KBM-7 (cell line): ENCODE data around the gene TPBG.
A peak's percentile ranks its signal among the peaks of the same experiment; 100 is the strongest.

ENCODE experiments used
- DNase-seq: peaks from one replicate; pipeline ENCODE4 v3.0.0-alpha.2; 2015
- in situ Hi-C: fragments of 300-500 bp; cut with MboI; formaldehyde crosslinking; loops from 2 replicates; pipeline ENCODE4 v1.14.3; 2020; ENCODE audit warnings: low sequenced_read_pairs, low pct_unique_long_range_greater_than_20kb, mixed read lengths

TPBG gene

DNA sequence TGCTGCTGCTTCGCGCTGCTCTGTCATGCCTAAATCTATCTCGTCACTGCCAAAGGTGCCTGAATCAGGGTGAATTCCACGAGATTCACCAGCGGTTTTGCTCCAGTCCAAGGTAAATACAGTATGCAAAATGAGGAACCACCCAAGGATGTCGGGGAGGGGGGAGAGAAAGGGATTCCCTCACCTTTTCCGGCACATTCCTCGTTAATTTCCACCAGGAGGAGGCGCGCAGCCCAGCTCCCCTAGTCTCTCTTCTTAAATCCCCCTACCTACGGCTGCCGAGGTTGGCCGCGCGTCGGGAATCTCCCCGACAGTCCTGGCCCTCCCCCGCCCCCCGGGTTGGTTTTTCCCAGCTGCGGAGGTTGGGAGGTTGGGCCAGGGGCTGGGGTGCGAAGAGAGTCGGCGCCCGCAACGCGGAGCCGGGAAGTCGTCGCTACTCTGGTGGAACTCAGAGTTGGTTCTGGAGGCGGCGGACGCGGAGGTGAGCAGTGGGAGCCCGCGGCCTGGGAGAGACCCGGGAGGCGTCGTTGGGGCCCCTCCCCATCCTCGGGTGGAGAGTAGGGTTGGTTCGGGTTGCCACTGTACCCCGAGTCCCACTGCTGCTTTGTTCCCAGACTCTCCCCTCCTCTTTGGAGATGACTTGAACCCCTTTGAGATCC, at the start of gene TPBG:
Gene TPBG (plus strand): TSS at position 390 of the 659 bp plus-strand sequence. CDS start 1,145 bp downstream, outside the sequence.
- in situ Hi-C loops, result no loop called here
- DNase-seq, result peak; percentile 80

DNA sequence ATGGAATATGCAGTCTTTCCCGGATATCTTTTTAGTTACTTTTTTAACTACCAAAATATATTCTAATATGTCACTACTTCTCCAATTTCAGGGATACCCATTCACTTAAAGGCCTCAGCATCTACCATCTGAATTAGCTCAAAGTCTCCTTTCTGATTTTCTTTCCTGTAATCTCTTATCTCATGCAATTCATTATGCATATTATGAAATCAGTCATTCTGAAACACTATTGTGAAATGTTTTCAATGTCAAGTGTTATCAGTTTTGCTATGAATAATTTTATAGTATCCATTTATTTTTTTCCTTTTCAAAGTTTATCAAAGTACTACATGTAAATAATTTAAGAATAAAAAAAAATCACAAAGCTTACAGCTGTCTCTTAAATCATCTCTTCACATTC, 41.2 kb upstream of the TPBG start:
- DNase-seq, result no peak
- in situ Hi-C loops, result no loop called here

DNA sequence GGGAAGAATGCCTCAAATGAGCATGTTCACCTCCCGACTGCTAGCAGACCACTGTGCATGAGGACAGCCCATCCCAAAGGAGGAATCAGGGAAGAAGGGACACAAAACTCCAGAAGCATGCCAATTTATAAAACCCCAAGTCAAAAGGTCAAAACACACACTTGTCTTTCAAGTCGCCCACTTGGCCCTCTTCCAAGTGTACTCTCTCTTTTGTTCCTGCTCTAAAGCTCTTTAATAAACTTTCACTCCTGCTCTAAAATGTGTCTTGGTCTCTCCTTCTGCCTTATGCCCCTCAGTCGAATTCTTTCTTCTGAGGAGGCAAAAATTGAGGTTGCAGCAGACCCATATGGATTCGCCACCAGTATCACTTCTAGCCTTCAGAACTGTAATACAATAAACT, 33.9 kb upstream of the TPBG start:
- no peak for DNase-seq
- in situ Hi-C loops, result no loop called here

DNA sequence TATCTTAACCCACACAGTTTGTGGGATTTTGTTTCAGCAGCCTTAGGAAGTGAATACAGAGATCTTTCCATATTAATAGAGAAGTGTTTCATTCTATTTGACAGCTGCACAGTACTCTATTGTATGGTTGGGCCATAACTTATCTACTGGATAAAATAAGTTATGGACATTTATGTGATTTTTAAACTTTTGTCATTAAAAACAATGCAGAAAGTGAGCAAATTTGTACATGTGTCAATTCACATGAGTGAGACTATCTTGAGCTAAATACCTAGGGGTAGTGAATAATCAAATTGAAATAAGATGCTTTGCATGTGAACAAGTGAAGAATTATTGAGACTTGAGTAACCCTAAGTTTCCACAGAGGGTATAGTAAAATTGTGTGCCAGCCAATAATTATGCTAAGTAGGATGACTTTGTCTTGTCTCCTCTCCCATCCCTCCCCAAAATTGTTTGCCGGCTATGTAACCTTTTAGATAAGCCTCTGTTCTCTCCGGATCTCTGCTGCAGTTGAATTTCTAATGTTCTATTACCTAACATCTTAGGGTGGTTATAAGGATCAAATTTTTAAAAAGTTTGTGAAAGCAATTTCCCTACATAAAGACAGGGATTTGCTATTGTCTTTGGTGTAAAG, 33.3 kb upstream of the TPBG start:
- no peak for DNase-seq

DNA sequence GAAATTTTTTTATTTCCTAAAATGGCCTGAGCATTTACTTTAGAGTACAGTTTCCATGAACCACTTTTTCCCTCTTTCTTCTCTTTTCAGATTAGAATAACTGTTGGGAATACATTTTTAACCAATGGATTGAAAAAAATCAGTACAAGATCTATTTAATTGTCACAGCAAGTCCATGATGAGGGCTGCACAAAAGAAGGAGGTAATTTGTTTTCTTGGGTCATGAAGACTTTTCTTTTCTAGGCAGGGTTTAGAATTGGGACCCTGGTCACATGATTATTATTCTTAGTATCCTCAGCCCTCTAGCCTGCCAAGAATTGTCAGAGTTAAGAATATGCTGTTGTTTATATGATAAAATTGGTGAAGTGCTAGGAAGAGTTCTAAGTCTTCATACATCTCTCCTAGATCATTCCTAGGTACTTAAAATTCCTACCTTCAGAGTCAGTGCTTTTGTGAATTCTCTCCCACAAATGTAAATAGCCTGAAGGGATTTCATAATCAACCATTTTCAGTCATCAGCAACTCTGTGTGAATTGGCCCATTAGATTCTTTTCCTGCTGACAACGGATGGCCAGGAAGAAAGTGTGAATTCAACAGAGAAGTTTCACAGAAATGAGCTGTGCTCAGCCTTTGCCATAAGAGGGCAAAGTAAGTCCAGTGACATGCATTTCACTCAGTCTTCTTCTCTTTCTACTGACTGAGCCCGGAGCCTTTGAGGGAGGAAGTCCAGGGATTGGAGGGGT, 32.4 kb upstream of the TPBG start:
- DNase-seq, result peak; percentile 14
- in situ Hi-C loops, result no loop called here

More for the DNA sequence above, 33.3 kb upstream of the TPBG start:
- in situ Hi-C loops, result no loop called here

GRCh38 chr6:82333781-82334180, 29.8 kb upstream of the TPBG start:
- in situ Hi-C loops, result no loop called here
- DNase-seq, result no peak

- DNase-seq, result no peak
- in situ Hi-C loops, result no loop called here
Observed at GRCh38 chr6:82337688-82338257, 25.8 kb upstream of the TPBG start.

- in situ Hi-C loops, result no loop called here
- no peak for DNase-seq
Observed at GRCh38 chr6:82348130-82348529, 15.5 kb upstream of the TPBG start.

DNA sequence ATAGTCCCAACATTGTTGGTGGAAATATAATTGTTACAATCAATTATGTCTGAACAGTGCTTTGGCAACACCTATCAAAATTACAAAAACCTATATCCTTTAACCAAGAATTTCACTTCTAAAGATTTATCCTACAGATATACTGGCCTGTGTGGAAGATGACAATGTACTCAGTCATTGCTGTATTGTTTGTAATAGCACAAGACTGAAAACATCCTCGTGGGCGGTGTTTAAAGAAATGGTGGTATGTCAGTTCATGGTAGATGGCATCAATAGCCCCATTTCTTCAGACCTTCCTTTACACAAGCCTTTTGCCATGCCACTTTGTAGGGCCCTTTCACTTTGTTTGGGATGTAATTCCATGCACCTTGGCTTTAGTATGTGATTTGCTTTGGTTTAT, 9.8 kb upstream of the TPBG start:
- no peak for DNase-seq
- in situ Hi-C loops, result no loop called here

GRCh38 chr6:82360552-82360951, 3.1 kb upstream of the TPBG start:
- DNase-seq, result no peak
- in situ Hi-C loops, result no loop called here

- DNase-seq, result no peak
- in situ Hi-C loops, result no loop called here
Observed at GRCh38 chr6:82361631-82362030, 2.0 kb upstream of the TPBG start.

- in situ Hi-C loops, result no loop called here
Observed at GRCh38 chr6:82362144-82362543, 1.5 kb upstream of the TPBG start.

DNA sequence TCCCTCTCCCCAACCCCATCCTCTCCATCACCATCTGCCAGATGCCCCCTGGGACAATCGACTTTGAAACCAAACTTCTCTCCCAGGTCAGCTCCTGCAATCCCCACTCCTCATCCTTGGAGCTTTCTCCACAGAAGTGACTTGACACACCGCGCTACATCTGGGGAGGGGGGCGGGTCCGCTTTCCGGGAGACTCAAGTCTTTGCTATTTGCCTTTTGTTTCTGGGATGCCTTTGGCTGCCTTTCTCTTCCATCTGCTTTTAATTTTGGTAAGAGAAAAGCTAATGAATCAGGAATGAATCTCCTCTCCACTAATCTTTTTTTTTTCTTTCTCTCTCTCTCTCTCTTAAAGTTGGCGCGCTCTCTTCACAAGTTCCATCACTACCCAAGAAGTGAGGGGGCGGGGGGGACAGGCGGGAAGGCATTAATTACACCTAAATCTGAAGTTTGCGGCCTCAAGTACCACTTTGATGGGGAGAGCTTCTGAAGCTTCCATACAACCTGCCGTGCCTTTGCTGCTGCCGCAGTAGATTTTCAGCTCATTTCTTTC, 664 bp upstream of the TPBG start:
- in situ Hi-C loops, result no loop called here
- DNase-seq, result no peak

More at GRCh38 chr6:82362144-82362543, 1.5 kb upstream of the TPBG start:
- DNase-seq, result no peak

- DNase-seq, result peak; percentile 65
Observed at GRCh38 chr6:82364087-82365015, 734 bp downstream of the TPBG start.

DNA sequence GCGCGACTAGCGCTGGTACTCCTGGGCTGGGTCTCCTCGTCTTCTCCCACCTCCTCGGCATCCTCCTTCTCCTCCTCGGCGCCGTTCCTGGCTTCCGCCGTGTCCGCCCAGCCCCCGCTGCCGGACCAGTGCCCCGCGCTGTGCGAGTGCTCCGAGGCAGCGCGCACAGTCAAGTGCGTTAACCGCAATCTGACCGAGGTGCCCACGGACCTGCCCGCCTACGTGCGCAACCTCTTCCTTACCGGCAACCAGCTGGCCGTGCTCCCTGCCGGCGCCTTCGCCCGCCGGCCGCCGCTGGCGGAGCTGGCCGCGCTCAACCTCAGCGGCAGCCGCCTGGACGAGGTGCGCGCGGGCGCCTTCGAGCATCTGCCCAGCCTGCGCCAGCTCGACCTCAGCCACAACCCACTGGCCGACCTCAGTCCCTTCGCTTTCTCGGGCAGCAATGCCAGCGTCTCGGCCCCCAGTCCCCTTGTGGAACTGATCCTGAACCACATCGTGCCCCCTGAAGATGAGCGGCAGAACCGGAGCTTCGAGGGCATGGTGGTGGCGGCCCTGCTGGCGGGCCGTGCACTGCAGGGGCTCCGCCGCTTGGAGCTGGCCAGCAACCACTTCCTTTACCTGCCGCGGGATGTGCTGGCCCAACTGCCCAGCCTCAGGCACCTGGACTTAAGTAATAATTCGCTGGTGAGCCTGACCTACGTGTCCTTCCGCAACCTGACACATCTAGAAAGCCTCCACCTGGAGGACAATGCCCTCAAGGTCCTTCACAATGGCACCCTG, 1.6 kb downstream of the TPBG start:
- no peak for DNase-seq
- in situ Hi-C loops, result no loop called here

More at GRCh38 chr6:82364087-82365015, 734 bp downstream of the TPBG start:
- in situ Hi-C loops, result no loop called here

DNA sequence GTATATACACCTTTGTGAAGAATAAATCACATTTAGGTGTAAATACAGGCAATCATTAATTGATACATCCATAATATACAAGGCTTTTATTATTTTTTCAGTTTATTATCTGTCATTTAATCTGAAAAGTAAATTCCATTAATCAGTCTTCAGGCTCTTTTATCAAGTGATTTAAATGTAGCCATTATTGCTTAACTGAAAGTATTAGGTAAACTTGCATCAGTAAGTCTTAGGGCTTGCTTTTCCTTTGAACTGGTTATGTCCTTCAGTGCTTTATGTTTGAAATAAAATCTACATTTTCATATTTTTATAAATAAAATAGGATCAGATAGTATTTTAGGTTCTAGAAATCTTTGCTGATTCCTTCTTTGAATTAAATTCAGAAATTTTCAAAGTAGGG, 4.1 kb downstream of the TPBG start:
- DNase-seq, result no peak
- in situ Hi-C loops, result no loop called here

GRCh38 chr6:82370788-82371187, 7.2 kb downstream of the TPBG start:
- DNase-seq, result no peak
- in situ Hi-C loops, result no loop called here
